ENCODE results near the gene SUMF1. TPM values are rescaled to one million over a fixed set of nuclear protein-coding genes. Genes with fewer than 3 reads are reported as not detected.
A peak's percentile ranks its signal among the peaks of the same experiment; 100 is the strongest.

Gene SUMF1
- polyA plus RNA-seq, 3 donors, result 25.7 to 80.4 (median 74.2) TPM

DNA sequence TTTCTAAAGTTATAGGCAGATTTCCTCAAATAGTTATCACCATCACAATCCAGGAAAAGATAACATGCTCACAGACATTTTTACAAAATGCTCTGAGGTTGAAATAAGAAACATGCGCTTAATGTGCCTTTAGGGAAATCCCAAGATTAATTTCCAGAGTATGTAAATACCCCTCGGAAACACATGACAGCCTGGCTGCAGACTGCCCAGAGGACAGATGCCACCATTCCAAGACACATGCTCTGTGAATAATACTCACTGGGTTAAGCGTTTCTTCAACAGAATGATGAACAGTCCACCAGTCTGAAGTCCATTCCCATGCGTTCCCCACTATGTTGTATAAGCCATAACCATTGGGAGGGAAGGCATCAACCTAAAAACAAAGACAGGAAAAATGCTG lies 56.5 kb downstream of the SUMF1 start:
- Mint-ChIP-seq H3K27me3 (ENCODE audit: low read depth in 3 of 3) (no peaks in the 10 kb centered on the region), H3K4me1 (peaks cover 10% of the 10 kb centered on the region), H3K36me3 (peaks cover 69 to 97% of the 10 kb centered on the region in 2 donors), H3K9me3 (no peaks in the 10 kb centered on the region), H3K27ac (peak overlapping the region in 1 of 7 donors; percentile 33), H3K4me3 (no peak overlapping the region)
- peaks cover 73 to 99% of the 10 kb centered on the region in 2 donors for H3K36me3 ChIP-seq (replicated peaks in 1 of 2; ENCODE audit: control insufficient read depth in 1 of 2, insufficient read depth in 2 of 2, low read length in 2 of 2)
- no peaks in the 10 kb centered on the region for H3K79me2 ChIP-seq (ENCODE audit: insufficient read depth, low read length)
- 100% methylated on average over 2 of the region's 4 CpGs for WGBS (ENCODE audit: insufficient coverage)
- DNase-seq, result no peak
- no peaks in the 10 kb centered on the region for H3K27me3 ChIP-seq (ENCODE audit: control insufficient read depth in 2 of 2, insufficient read depth in 2 of 2, low read length in 2 of 2)
- TF ChIP-seq, protein P1, sequence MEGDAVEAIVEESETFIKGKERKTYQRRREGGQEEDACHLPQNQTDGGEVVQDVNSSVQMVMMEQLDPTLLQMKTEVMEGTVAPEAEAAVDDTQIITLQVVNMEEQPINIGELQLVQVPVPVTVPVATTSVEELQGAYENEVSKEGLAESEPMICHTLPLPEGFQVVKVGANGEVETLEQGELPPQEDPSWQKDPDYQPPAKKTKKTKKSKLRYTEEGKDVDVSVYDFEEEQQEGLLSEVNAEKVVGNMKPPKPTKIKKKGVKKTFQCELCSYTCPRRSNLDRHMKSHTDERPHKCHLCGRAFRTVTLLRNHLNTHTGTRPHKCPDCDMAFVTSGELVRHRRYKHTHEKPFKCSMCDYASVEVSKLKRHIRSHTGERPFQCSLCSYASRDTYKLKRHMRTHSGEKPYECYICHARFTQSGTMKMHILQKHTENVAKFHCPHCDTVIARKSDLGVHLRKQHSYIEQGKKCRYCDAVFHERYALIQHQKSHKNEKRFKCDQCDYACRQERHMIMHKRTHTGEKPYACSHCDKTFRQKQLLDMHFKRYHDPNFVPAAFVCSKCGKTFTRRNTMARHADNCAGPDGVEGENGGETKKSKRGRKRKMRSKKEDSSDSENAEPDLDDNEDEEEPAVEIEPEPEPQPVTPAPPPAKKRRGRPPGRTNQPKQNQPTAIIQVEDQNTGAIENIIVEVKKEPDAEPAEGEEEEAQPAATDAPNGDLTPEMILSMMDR (IDR thresholded peaks at IDR 0.05), result no peak
- intact Hi-C loops (cut with micrococcal nuclease), result no loop called here
- H3K27ac ChIP-seq (ENCODE audit: low read depth in 1 of 2, low read length in 2 of 2), result no peak overlapping the region
- H4K20me1 ChIP-seq (ENCODE audit: insufficient read depth, low read length), result no peaks in the 10 kb centered on the region
- H3K4me2 ChIP-seq (replicated peaks; ENCODE audit: extremely low read depth, low read length, poor library complexity, severe bottlenecking), result no peak overlapping the region
- no peak overlapping the region for H2AFZ ChIP-seq (ENCODE audit: insufficient read depth, low read depth, low read length, poor library complexity, severe bottlenecking)
- H3K9ac ChIP-seq (ENCODE audit: insufficient read depth, low read length, poor library complexity, severe bottlenecking), result no peak overlapping the region
- H3K4me3 ChIP-seq (replicated peaks in 1 of 3; ENCODE audit: low read depth in 2 of 3, low read length in 3 of 3), result no peak overlapping the region
- no peaks in the 10 kb centered on the region for H3K9me3 ChIP-seq (replicated peaks in 1 of 2; ENCODE audit: control insufficient read depth in 1 of 2, insufficient read depth in 1 of 2, low read length in 2 of 2)
- H3K4me1 ChIP-seq (ENCODE audit: control insufficient read depth in 1 of 2, insufficient read depth in 2 of 2, low read length in 2 of 2), result no peaks in the 10 kb centered on the region

DNA sequence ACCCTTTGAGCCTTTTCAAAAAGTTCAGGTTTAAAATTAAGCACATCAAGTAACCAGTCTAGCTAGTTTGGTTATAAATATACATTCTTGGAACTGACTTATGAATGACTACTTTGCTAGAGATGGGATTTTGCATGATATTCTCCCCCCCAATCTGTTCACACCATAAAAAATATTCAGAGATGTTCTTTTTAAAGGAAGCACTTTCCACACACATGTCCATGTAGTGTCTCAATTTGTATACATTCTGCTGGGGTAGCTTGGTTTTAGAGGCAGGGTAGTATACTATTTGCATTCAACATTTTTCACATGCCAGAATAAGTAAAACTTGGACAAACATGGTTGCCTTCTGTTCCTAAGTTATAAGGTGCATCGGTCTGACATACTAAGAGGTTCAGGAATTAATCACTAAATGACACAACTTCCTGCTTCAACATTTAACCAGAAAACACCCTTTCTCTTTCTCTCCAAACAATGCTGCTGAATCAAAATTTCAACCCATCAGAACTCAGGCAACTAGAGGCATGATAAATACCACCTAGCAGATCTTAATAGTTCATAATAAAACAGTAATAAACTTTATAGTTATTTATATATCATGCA lies 57.0 kb downstream of the SUMF1 start:
- no peaks in the 10 kb centered on the region for H3K4me1 ChIP-seq (ENCODE audit: control insufficient read depth in 1 of 2, insufficient read depth in 2 of 2, low read length in 2 of 2)
- Mint-ChIP-seq H3K27me3 (ENCODE audit: low read depth in 3 of 3) (no peaks in the 10 kb centered on the region), H3K36me3 (peaks cover 70 to 97% of the 10 kb centered on the region in 2 donors), H3K9me3 (no peaks in the 10 kb centered on the region), H3K4me3 (no peak overlapping the region), H3K27ac (peak overlapping the region in 2 of 7 donors; percentile 0 to 7), H3K4me1 (peaks cover 10% of the 10 kb centered on the region)
- H3K36me3 ChIP-seq (replicated peaks in 1 of 2; ENCODE audit: control insufficient read depth in 1 of 2, insufficient read depth in 2 of 2, low read length in 2 of 2), result peaks cover 73 to 99% of the 10 kb centered on the region in 2 donors
- intact Hi-C loops (cut with micrococcal nuclease), result no loop called here
- H3K4me2 ChIP-seq (replicated peaks; ENCODE audit: extremely low read depth, low read length, poor library complexity, severe bottlenecking), result no peak overlapping the region
- no peak overlapping the region for H3K27ac ChIP-seq (ENCODE audit: low read depth in 1 of 2, low read length in 2 of 2)
- H4K20me1 ChIP-seq (ENCODE audit: insufficient read depth, low read length), result no peaks in the 10 kb centered on the region
- no peak overlapping the region for H3K9ac ChIP-seq (ENCODE audit: insufficient read depth, low read length, poor library complexity, severe bottlenecking)
- H2AFZ ChIP-seq (ENCODE audit: insufficient read depth, low read depth, low read length, poor library complexity, severe bottlenecking), result no peak overlapping the region
- H3K4me3 ChIP-seq (replicated peaks in 1 of 3; ENCODE audit: low read depth in 2 of 3, low read length in 3 of 3), result no peak overlapping the region
- TF ChIP-seq, protein P1 (IDR thresholded peaks at IDR 0.05), result no peak
- WGBS (ENCODE audit: insufficient coverage), result 11% methylated on average over 1 of the region's 1 CpG
- H3K79me2 ChIP-seq (ENCODE audit: insufficient read depth, low read length), result no peaks in the 10 kb centered on the region
- H3K27me3 ChIP-seq (ENCODE audit: control insufficient read depth in 2 of 2, insufficient read depth in 2 of 2, low read length in 2 of 2), result no peaks in the 10 kb centered on the region
- DNase-seq, result no peak
- no peaks in the 10 kb centered on the region for H3K9me3 ChIP-seq (replicated peaks in 1 of 2; ENCODE audit: control insufficient read depth in 1 of 2, insufficient read depth in 1 of 2, low read length in 2 of 2)
